ENCODE results near the gene NPFFR1. TPM values are rescaled to one million over a fixed set of nuclear protein-coding genes. Genes with fewer than 3 reads are reported as not detected.

Gene NPFFR1
- total and polyA plus RNA-seq, 10 of the 15 experiments (the other 5 are each of a cell fraction or from before 2014, with no cell fraction given): 0.03 TPM; not detected in 9

DNA sequence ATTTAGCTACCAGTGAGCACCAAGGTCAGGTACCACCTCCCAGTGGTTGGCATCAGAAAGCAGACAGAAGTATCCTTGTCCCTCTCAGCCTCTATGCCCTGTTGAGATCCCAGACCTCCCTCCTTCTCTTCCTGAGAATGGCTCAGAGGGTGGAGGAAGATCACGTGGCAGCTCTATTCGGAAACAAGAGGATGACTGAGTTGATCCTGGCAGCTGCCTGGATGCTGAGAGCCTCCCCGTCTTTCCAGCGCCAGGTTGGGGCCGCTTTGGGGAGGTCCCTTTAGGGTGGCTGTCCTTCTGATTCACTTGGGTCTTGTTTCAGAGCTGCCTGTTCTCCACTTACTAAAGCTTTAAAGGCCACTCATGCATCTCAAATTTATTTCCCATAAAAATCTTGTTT lies 36.9 kb upstream of the NPFFR1 start:
- no peak overlapping the region for H3K27ac ChIP-seq (ENCODE audit: control insufficient read depth, insufficient read depth)

More for the DNA sequence above, 36.9 kb upstream of the NPFFR1 start:
- DNase-seq (ENCODE audit: low read depth, low spot score) (no peak), ATAC-seq (no peak), FAIRE-seq (no peak)
- intact Hi-C loops (cut with micrococcal nuclease; ENCODE audit: unreplicated experiment): no loop called here
- POLR2A ChIA-PET: interaction anchor here (1.0 kb wide), 1 partner anchor 34 kb away, joined by 3 read pairs; no protein-coding TSS in a partner anchor
- Histone ChIP-seq H3K79me2 (ENCODE audit: control insufficient read depth, insufficient read depth, low read length) (no peaks in the 10 kb centered on the region), H3K4me3 (no peak overlapping the region), H3K36me3 (ENCODE audit: control insufficient read depth in 2 of 2, insufficient read depth in 2 of 2, low read length in 1 of 2) (peaks cover 0 to 12% of the 10 kb centered on the region in 2 experiments; a peak in 3 of 4 replicates), H3K9ac (ENCODE audit: control insufficient read depth, insufficient read depth, low read length) (no peak overlapping the region), H2AFZ (ENCODE audit: control insufficient read depth, low read depth, low read length) (no peak overlapping the region), H3K4me1 (ENCODE audit: control insufficient read depth, insufficient read depth, low read length) (peaks cover 23% of the 10 kb centered on the region), H3K4me2 (ENCODE audit: control insufficient read depth, insufficient read depth) (no peak overlapping the region), H3K9me3 (replicated peaks; ENCODE audit: control insufficient read depth, insufficient read depth, low read length) (no peaks in the 10 kb centered on the region), H3K27me3 (replicated peaks in 1 of 2; ENCODE audit: control insufficient read depth in 2 of 2, insufficient read depth in 2 of 2, low read length in 1 of 2) (no peaks in the 10 kb centered on the region), H4K20me1 (ENCODE audit: control insufficient read depth, insufficient read depth) (no peaks in the 10 kb centered on the region)
- in situ Hi-C loops (cut with MboI): no loop called here
- CTCF ChIA-PET: interaction anchor here (0.9 to 2.7 kb wide), 2 partner anchors 48 to 55 kb away, joined by 4 to 9 read pairs; no protein-coding TSS in a partner anchor
- SMC1A ChIA-PET (ENCODE audit: uncharacterized antibody, unreplicated experiment): interaction anchor here (2.1 kb wide), 1 partner anchor 99 kb away, joined by 7 read pairs; no protein-coding TSS in a partner anchor
- WGBS (ENCODE audit: insufficient coverage, insufficient replicate concordance, low lambda C conversion rate, missing lambda C conversion rate): 99% methylated on average over 5 of the region's 5 CpGs
- no TSS peak for BruUV-seq (replicated peaks)
- RAD21 ChIA-PET (ENCODE audit: unreplicated experiment): interaction anchor here (0.8 kb wide), 1 partner anchor 8 kb away, joined by 3 read pairs; no protein-coding TSS in a partner anchor
- TF ChIP-seq, protein P1, sequence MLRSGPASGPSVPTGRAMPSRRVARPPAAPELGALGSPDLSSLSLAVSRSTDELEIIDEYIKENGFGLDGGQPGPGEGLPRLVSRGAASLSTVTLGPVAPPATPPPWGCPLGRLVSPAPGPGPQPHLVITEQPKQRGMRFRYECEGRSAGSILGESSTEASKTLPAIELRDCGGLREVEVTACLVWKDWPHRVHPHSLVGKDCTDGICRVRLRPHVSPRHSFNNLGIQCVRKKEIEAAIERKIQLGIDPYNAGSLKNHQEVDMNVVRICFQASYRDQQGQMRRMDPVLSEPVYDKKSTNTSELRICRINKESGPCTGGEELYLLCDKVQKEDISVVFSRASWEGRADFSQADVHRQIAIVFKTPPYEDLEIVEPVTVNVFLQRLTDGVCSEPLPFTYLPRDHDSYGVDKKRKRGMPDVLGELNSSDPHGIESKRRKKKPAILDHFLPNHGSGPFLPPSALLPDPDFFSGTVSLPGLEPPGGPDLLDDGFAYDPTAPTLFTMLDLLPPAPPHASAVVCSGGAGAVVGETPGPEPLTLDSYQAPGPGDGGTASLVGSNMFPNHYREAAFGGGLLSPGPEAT (IDR thresholded peaks at IDR 0.05; ENCODE audit: low read depth): no peak
- TF ChIP-seq SMAD1 (IDR thresholded peaks at IDR 0.05; ENCODE audit: low read depth, partially characterized antibody): no peak
- TF ChIP-seq BRCA1 (IDR thresholded peaks at IDR 0.05; ENCODE audit: low read depth, low read length): no peak
- no peak for TF ChIP-seq POU2F2 (IDR thresholded peaks at IDR 0.05; ENCODE audit: borderline replicate concordance, low read depth, low read length)
- TF ChIP-seq, protein P2, sequence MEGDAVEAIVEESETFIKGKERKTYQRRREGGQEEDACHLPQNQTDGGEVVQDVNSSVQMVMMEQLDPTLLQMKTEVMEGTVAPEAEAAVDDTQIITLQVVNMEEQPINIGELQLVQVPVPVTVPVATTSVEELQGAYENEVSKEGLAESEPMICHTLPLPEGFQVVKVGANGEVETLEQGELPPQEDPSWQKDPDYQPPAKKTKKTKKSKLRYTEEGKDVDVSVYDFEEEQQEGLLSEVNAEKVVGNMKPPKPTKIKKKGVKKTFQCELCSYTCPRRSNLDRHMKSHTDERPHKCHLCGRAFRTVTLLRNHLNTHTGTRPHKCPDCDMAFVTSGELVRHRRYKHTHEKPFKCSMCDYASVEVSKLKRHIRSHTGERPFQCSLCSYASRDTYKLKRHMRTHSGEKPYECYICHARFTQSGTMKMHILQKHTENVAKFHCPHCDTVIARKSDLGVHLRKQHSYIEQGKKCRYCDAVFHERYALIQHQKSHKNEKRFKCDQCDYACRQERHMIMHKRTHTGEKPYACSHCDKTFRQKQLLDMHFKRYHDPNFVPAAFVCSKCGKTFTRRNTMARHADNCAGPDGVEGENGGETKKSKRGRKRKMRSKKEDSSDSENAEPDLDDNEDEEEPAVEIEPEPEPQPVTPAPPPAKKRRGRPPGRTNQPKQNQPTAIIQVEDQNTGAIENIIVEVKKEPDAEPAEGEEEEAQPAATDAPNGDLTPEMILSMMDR (IDR thresholded peaks at IDR 0.05 in 2 of 3, conservative IDR thresholded peaks at IDR 0.05 in 1 of 3; ENCODE audit: control insufficient read depth in 2 of 3, extremely low read depth in 1 of 3, insufficient read depth in 1 of 3, low read depth in 3 of 3, low read length in 3 of 3): no peak
- no peak for TF ChIP-seq ESRRA (IDR thresholded peaks at IDR 0.05; ENCODE audit: low read length)
- TF ChIP-seq, protein P3, sequence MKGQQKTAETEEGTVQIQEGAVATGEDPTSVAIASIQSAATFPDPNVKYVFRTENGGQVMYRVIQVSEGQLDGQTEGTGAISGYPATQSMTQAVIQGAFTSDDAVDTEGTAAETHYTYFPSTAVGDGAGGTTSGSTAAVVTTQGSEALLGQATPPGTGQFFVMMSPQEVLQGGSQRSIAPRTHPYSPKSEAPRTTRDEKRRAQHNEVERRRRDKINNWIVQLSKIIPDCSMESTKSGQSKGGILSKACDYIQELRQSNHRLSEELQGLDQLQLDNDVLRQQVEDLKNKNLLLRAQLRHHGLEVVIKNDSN (IDR thresholded peaks at IDR 0.05; ENCODE audit: borderline replicate concordance, extremely low read length, insufficient read depth, low read depth, low read length): no peak
- TF ChIP-seq TBL1XR1 (IDR thresholded peaks at IDR 0.05; ENCODE audit: low read depth, low read length): no peak
- TF ChIP-seq, protein P4, sequence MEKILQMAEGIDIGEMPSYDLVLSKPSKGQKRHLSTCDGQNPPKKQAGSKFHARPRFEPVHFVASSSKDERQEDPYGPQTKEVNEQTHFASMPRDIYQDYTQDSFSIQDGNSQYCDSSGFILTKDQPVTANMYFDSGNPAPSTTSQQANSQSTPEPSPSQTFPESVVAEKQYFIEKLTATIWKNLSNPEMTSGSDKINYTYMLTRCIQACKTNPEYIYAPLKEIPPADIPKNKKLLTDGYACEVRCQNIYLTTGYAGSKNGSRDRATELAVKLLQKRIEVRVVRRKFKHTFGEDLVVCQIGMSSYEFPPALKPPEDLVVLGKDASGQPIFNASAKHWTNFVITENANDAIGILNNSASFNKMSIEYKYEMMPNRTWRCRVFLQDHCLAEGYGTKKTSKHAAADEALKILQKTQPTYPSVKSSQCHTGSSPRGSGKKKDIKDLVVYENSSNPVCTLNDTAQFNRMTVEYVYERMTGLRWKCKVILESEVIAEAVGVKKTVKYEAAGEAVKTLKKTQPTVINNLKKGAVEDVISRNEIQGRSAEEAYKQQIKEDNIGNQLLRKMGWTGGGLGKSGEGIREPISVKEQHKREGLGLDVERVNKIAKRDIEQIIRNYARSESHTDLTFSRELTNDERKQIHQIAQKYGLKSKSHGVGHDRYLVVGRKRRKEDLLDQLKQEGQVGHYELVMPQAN (conservative IDR thresholded peaks at IDR 0.05): no peak
- no peak for TF ChIP-seq RAD21 (IDR thresholded peaks at IDR 0.05; ENCODE audit: insufficient read depth, low read depth, low read length)
- no peak for TF ChIP-seq NFYB (IDR thresholded peaks at IDR 0.05; ENCODE audit: insufficient read depth, low read depth, low read length)
- TF ChIP-seq POLR2AphosphoS5 (IDR thresholded peaks at IDR 0.05; ENCODE audit: low read length): no peak
